CD1c-positive myeloid dendritic cell (primary cell): Measurements from ENCODE around the gene PLD1.
"Not testable (repeated sequence)": the region's sequence is repeated elsewhere in the genome, so short reads cannot be mapped to it uniquely, and the experiment has no call there.

Source experiments
- DNase-seq: peaks from one replicate; pipeline ENCODE4 v3.0.0-alpha.2; 2016; ENCODE audit errors: extremely low spot score

Gene PLD1

DNA sequence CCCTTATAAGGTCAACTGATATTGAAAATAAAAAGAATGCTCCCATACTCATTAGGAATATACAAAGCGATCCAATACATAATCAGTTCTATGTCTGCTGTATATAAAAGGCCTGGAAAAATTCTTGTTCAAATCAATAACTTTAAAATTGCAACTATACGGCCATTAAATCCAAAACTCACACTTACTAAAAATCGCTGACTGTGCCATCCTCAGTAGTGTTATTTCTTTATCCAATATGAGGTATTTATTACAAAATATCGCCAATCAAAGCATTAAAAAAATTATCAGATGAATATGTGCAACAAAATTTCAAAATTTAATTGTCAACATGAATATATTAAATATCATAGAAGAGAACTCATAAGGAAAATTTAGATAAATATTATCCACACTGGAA, 146.5 kb downstream of the PLD1 start:
- DNase-seq = no peak

GRCh38 chr3:171661484-171661883, 148.8 kb downstream of the PLD1 start:
- DNase-seq = no peak

GRCh38 chr3:171660188-171660587, 150.1 kb downstream of the PLD1 start:
- DNase-seq = no peak

GRCh38 chr3:171658841-171659240, 151.4 kb downstream of the PLD1 start:
- DNase-seq = no peak

GRCh38 chr3:171654809-171655208, 155.5 kb downstream of the PLD1 start:
- no peak for DNase-seq

GRCh38 chr3:171654326-171654725, 156.0 kb downstream of the PLD1 start:
- DNase-seq = no peak

- no peak for DNase-seq
Observed at GRCh38 chr3:171653701-171654100, 156.6 kb downstream of the PLD1 start.

DNA sequence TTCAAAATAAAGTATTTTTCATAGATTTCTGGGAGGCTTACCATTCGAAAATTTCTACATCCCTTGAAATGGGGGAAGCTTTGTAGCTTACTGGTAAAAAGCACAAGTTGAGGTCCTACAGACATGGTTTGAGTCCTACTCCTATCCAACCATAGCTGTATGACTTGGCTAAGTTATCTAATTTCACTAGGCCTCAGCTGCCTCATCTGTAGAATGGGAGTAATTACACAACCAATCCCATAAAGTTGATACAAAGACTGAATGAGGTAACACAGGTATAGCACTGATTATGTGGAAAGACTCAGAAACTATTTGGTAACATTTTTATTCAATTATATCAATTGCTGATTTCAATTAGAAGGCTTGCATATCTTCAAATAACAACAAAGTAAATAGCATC, 157.4 kb downstream of the PLD1 start:
- DNase-seq = no peak

GRCh38 chr3:171649911-171650592, 160.2 kb downstream of the PLD1 start:
- DNase-seq = peak; percentile 24

- DNase-seq = no peak
Observed at GRCh38 chr3:171649267-171649666, 161.0 kb downstream of the PLD1 start.

GRCh38 chr3:171648069-171648468, 162.2 kb downstream of the PLD1 start:
- DNase-seq = peak; percentile 4

GRCh38 chr3:171646357-171647133, 163.7 kb downstream of the PLD1 start:
- peak; percentile 39 for DNase-seq

- DNase-seq = no peak
Observed at GRCh38 chr3:171644681-171645080, 165.6 kb downstream of the PLD1 start.

DNA sequence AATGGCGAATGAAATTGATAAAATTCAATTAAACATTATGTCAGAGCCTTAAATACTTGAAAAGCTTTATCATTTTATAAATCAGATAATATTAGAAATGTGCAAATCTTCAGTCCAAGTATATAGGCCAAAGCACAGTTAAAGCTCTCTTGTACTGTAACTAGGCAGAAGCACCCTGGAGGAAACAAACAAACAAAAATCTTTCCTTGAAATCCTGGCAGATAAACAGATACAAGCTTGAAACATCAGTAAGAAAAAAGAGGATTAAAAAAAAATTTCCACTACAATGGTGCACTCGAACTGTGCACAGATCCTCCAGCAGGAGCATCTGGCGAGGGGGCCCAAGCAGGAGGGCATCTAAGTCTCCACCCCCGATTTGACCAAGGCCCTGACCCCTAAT, 166.6 kb downstream of the PLD1 start:
- no peak for DNase-seq

GRCh38 chr3:171643033-171643432, 167.2 kb downstream of the PLD1 start:
- DNase-seq = no peak

DNA sequence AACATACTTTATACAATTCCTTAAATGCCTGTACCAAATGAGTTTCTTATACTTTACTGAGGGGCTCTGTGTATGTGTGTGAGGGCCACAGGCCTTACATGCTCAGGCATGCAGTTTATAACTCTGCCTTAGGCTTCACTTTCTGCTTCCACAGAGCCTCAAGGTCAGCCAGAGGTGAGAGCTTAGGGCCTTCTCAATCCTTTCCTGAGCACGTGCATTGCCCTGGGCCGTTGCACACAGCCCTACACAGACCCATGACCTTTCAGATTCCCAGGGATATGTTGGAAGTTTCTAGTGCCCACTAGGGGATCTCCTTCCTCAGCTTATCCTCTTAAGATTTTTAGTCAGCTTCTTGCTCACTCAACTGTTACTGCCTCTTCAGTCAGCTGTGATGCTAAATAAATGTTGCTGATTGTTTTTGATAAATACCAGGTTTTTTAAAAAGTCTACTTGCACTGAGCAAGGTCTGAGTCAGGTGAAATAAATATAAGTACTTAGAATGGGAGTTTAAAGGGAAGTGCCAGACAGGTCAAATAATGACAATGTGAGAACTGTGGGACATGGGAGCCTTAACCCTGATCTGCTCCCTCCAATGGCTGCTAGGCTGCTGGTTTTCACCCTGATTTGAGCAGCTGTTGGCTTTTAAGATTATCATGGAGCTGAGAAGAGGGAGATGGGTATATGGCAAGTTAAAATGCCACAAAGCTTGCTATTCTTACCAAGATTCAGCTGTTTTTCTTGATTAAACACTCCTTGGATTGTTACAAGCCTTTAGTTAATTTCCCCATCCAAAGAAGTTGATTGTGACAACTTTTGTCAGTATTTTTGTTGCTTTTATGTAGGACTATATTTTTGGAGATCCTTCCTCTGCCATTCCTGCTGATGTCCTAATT, 169.5 kb downstream of the PLD1 start:
- DNase-seq = no peak

DNA sequence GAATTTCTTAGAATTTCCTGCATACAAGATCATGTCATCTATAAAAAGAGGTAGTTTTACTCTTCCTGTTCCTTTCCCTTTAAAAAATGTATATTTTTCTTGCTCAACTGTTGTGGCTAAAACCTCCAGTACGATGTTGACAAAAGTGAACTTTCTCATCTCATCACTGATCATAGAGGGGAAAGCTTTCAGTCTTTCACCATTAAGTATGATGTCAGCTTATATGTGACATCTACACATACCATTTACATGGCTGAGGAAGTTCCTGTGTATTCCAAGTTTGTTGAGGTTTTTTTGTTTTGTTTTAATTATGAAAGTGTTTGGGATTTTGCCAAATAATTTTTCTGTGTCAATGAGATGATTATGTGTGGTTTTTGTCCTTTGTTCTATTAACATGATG, 173.6 kb downstream of the PLD1 start:
- DNase-seq = peak; percentile 38

DNA sequence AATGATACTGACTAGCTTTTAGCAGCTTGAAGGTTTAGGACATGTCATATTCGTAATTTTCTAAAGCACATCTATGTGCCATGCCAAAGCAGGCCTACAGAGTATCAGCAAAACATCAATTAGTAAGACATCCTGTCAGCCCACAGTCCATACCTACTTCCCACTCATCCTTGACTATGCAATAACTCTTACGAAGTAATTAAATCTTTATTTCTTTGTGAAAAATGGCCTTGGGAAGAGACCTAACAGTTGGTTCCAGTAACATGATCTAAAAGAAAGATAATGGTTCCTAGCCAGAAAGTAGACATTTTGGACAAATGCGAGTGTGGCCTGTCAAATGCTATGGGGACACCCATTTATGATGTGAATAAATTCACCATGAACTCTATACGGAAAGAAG, 177.5 kb downstream of the PLD1 start:
- no peak for DNase-seq

DNA sequence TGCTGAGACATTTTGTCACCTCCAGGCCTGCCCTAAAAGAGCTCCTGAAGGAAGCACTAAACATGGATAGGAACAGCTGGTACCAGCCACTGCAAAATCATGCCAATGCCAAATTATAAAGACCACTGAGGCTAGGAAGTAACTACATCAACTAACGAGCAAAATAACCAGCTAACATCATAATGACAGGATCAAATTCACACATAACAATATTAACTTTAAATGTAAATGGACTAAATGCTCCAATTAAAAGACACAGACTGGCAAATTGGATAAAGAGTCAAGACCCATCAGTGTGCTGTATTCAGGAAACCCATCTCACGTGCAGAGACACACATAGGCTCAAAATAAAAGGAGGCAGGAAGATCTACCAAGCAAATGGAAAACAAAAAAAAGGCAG, 183.5 kb downstream of the PLD1 start:
- DNase-seq = not testable (repeated sequence)

DNA sequence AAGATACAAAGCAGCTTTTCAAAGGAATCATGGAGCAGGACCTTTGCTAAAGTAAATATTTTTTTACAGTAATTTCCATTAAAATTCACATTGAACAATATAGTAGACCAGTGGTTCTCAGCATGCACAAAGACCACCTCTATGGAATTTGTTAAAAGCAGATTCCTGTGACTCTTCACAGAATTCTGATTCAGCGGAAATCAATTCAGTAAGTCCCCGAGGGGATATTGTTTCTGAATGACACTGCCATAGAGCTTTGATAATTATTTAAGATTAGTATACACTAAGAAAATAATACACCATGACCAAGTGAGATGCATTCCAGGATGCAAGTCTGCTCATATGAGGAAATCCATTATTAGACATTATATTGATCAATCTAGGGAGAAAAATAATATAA, 188.2 kb downstream of the PLD1 start:
- DNase-seq = no peak

DNA sequence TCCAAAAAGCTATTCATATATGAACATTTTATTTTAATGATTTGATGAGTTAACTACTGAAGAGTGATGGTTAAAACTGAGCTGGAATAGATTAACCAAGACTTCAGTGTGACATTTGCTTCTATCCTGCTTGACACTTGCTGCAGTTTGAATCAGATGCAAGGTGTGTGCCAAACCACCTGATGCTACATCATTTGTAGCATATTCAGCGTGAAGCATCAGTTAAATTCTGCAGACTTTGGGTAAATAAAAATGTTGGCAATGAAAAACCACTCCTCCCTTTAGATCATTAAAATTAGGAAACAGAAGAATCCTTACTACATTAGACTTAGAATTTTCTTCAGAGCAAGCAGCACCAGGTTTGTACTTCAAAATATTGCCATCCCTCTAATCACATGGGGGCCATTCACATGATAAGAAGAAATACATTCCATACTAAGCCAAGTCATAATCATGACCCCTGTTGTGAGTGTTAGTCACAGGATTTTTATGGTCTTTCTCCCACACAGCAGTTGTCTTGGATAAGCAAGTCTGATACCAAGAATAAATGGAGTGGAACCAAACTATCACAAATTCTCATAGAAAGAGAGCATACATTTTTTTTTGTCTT, 189.4 kb downstream of the PLD1 start:
- no peak for DNase-seq

GRCh38 chr3:171616798-171617197, 193.5 kb downstream of the PLD1 start:
- no peak for DNase-seq
